Heart left ventricle (tissue), 16 donors: ENCODE measurements around the gene CDK10. TPM values are rescaled to one million over a fixed set of nuclear protein-coding genes. Genes with fewer than 3 reads are reported as not detected.
A peak's percentile ranks its signal among the peaks of the same experiment; 100 is the strongest.

ENCODE experiments used
- ATAC-seq, 4 donors: fragments of 200-7000 bp; cut with Tn5 transposase; one replicate each; pipeline ENCODE4 v1.9.1; 2020 to 2022; ENCODE audit warnings: moderate library complexity in 4 of 4, mild to moderate bottlenecking in 3 of 4, moderate number of reproducible peaks in 1 of 4
- DNase-seq, 5 donors: peaks; one replicate each; pipeline ENCODE4 v3.0.0-alpha.2; 2020
- H3K27ac ChIP-seq, 12 donors: fragments of 200-600 bp; sonication (generic) in 4 of 12; one replicate each; pipeline versions ENCODE4 v1.5.0 to v1.8.0; 2016 to 2022; ENCODE audit warnings: mild to moderate bottlenecking in 2 of 12
- H3K27me3 ChIP-seq, 9 donors: fragments of 200-600 bp; sonication (generic) in 2 of 9; one replicate each; pipeline versions ENCODE4 v1.5.1 to v1.8.0; 2016 to 2022; ENCODE audit warnings: mild to moderate bottlenecking in 3 of 9
- H3K36me3 ChIP-seq, 9 donors: fragments of 200-600 bp; sonication (generic) in 2 of 9; one replicate each; pipeline versions ENCODE4 v1.5.0 to v1.8.0; 2018 to 2022; ENCODE audit warnings: mild to moderate bottlenecking in 2 of 9
- H3K4me1 ChIP-seq, 12 donors: fragments of 200-600 bp; sonication (generic) in 4 of 12; one replicate each; pipeline versions ENCODE4 v1.5.0 to v1.8.0; 2016 to 2022; ENCODE audit warnings: mild to moderate bottlenecking in 3 of 12
- H3K4me3 ChIP-seq, 12 donors: fragments of 200-600 bp; sonication (generic) in 4 of 12; one replicate each; pipeline versions ENCODE4 v1.5.0 to v1.8.0; 2017 to 2022; ENCODE audit warnings: mild to moderate bottlenecking in 9 of 12, moderate library complexity in 4 of 12
- H3K9me3 ChIP-seq, 12 donors: fragments of 200-600 bp; sonication (generic) in 4 of 12; one replicate each; pipeline versions ENCODE4 v1.5.0 to v1.8.0; 2016 to 2022; ENCODE audit warnings: mild to moderate bottlenecking in 1 of 12
- POLR2A ChIP-seq, 2 donors: fragments of 450-650 bp; IDR thresholded peaks; one replicate each; pipeline ENCODE4 v1.6.1; 2017; ENCODE audit warnings: antibody characterized with exemption in 2 of 2, mild to moderate bottlenecking in 2 of 2, moderate library complexity in 2 of 2
- WGBS, 4 donors: extraction: QIAGEN DNeasy Blood & Tissue Kit in 2 of 4; methylation state at CpG; one replicate each; pipeline versions ENCODE4 v1.1.5 to v1.1.7; 2013 to 2018; 5-methylcytosine and 5-hydroxymethylcytosine counted together
- intact Hi-C, 10 donors: fragments of 100-400 bp; cut with DNase I; formaldehyde crosslinking; loops; one replicate each; pipeline versions ENCODE4 v1.11.1 to v1.14.2; 2022
- polyA plus RNA-seq, 2 donors: library from polyadenylated mRNA; stranded (reverse); fragments of 200-250 nt; gene quantifications; one replicate each; pipeline ENCODE4 v1.2.3, GENCODE V29; 2013
- total RNA-seq, 9 donors: library from RNA; depleted of rRNA in 2 of 9; stranded (reverse); fragments of >200 nt in 2 of 9; fragmentation: NEBNext Ultra II Directional in 3 of 9; extraction: Animal tissue kit (Norgen Biotek cat#: 25700) in 3 of 9; gene quantifications; one replicate each; pipeline versions ENCODE4 v1.1.0 to v1.2.4, GENCODE V29; 2016 to 2023
- TF ChIP-seq, protein P1 (sequence below), 12 donors: fragments of 200-600 bp; sonication (generic) in 4 of 12; IDR thresholded peaks; one replicate each; pipeline versions ENCODE4 v1.5.0 to v1.8.0; 2018 to 2022; ENCODE audit warnings: antibody characterized with exemption in 12 of 12, mild to moderate bottlenecking in 5 of 12
- donor health status: ischemic (EF 13 %, LVEDD 7.1; RV severe dilation, severe dysfunction).
- donor health status: healthy with polysubstance abuse.
- donor health status: DM: no; HTN: yes; CAD: no.
- donor health status: DM: no; HTN: no; CAD: no.
- donor health status: ischemic (EF 25% LVEDD 6.9; RV normal size, moderate dysfunction).
- donor health status: ischemic (EF 25% LVEDD 5.7; RV mildly dilated, moderate dysfunction).
- donor health status: healthy.
- donor health status: DM: yes; HTN: yes; CAD: no.
- donor health status: ischemic (EF 35%, LVEDD 5.7; RV mildly dilated, moderate dysfunction).
- donor health status: nonischemic (EF 11% LVEDD 7.7; RV severe dilation, severe dysfunction).
- donor health status: DM: yes; HTN: yes; CAD: no.
- donor health status: PGD.
- donor health status: ischemic (EF 29% LVEDD 5.4; RV normal size, mild dysfunction).
- donor health status: nonischemic (EF 23%, LVEDD 6.1; RV moderate dilation, normal function).

The CDK10 gene
- total and polyA plus RNA-seq, 11 donors = 16.1 to 31.4 (median 21.5) TPM

DNA sequence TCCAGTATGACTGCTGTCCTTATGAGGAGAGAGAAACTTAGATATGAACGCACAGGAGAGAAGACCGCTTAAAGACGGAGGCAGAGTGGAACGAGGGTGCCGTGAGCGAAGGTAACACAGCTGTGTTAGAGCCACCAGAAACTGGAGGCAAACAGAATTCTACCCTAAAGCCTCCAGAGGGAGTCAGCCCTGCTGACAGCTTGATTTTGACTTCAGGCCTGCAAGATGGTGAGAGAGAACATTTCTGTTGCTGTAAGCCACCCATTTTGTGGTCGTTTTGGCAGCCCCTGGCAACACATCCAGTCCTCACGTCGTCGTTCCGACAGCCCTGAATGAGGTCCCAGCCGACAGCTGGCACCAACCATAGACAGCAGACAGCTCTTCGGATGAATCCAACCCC lies 17.8 kb downstream of the CDK10 start:
- H3K4me3 ChIP-seq = no peak overlapping the region
- TF ChIP-seq, protein P1, sequence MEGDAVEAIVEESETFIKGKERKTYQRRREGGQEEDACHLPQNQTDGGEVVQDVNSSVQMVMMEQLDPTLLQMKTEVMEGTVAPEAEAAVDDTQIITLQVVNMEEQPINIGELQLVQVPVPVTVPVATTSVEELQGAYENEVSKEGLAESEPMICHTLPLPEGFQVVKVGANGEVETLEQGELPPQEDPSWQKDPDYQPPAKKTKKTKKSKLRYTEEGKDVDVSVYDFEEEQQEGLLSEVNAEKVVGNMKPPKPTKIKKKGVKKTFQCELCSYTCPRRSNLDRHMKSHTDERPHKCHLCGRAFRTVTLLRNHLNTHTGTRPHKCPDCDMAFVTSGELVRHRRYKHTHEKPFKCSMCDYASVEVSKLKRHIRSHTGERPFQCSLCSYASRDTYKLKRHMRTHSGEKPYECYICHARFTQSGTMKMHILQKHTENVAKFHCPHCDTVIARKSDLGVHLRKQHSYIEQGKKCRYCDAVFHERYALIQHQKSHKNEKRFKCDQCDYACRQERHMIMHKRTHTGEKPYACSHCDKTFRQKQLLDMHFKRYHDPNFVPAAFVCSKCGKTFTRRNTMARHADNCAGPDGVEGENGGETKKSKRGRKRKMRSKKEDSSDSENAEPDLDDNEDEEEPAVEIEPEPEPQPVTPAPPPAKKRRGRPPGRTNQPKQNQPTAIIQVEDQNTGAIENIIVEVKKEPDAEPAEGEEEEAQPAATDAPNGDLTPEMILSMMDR (IDR thresholded peaks at IDR 0.05) = no peak
- TF ChIP-seq POLR2A (IDR thresholded peaks at IDR 0.05) = no peak
- no peak overlapping the region for H3K27ac ChIP-seq
- H3K36me3 ChIP-seq = peaks cover 0 to 8% (median 0%) of the 10 kb centered on the region in 9 donors
- DNase-seq (peak in 1 of 5 donors; percentile 9), ATAC-seq (no peak)
- intact Hi-C loops = loop anchor here in 6 of 10 donors (2.0 to 10.0 kb wide), 8 partner anchors 47 to 168 kb away; partner anchors contain the start of genes CHMP1A (in 1 of the 6), SPATA33 (in 1 of the 6) and TCF25 (in 1 of the 6)
- no peaks in the 10 kb centered on the region for H3K9me3 ChIP-seq
- H3K4me1 ChIP-seq = peaks cover 6 to 33% (median 24%) of the 10 kb centered on the region in 12 donors
- WGBS, 4 donors = 74 to 78% (median 77%) methylated on average over 12 to 13 of the region's 13 CpGs
- no peaks in the 10 kb centered on the region for H3K27me3 ChIP-seq

DNA sequence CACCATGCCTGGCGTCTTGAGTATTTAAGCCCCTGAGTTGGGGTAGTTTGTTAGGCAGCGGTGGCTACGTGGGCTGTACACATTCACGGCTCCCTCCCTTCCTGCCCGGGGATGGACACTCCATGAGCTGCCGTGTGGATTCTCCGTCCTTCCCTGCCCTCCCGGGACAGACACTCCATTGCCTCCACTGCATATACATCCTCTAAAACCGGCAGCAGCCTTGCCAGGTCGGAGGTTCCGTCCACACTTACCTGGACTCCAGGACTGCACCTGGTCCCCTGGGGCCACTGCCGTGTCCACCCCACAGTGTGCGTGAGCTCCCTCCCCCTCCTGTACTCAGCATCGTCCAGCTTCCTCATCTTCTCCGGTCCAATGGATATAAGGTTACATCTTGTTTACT lies 18.5 kb downstream of the CDK10 start:
- ATAC-seq (no peak), DNase-seq (peak in 1 of 5 donors; percentile 28)
- H3K4me3 ChIP-seq = no peak overlapping the region
- WGBS, 4 donors = 65 to 71% (median 69%) methylated on average over 15 of the region's 15 CpGs
- H3K4me1 ChIP-seq = peaks cover 6 to 27% (median 19%) of the 10 kb centered on the region in 12 donors
- H3K27me3 ChIP-seq = no peaks in the 10 kb centered on the region
- TF ChIP-seq, protein P1 (IDR thresholded peaks at IDR 0.05) = no peak
- no peak for TF ChIP-seq POLR2A (IDR thresholded peaks at IDR 0.05)
- H3K27ac ChIP-seq = no peak overlapping the region
- no peaks in the 10 kb centered on the region for H3K9me3 ChIP-seq
- peaks cover 0 to 8% (median 0%) of the 10 kb centered on the region in 9 donors for H3K36me3 ChIP-seq
- intact Hi-C loops = loop anchor here in 7 of 10 donors (2.0 to 10.0 kb wide), 6 partner anchors 82 to 160 kb away; no protein-coding TSS in a partner anchor

DNA sequence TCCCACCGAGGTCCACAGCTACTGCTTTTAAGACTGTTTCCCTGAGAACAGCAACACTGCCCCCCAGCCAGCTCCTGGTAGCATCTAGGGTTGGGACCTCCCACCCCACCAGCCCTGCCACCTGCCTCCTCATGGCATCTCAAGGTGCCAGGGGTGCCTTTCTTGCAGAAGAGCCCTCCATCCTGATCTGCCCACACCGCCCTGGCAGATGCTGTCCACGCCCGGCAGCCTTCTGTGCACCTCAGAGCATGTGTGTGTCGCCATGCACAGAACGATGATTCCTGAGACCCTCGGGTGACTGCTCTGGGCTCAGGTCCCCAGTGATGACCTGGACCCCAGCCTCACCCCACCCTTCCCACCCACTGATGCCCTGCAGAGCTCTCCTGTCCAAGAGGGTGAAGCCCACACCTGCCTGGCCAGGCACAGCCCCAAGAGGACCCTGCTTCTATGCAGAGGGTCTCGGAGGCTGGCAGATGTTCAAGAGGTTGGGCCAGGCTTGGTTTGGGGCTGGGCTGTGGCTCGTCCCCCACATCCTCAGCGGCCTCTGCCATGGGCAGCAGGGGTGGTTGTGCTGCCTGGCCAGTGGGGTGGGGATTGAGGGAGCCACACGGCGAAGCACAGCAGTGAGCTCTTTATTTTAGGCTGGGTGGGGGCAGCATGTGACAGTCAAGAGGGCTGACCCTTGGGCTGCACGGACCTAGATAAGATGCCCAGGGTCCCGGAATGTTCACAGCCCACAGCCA lies 20.2 kb downstream of the CDK10 start:
- peaks cover 0 to 16% (median 6%) of the 10 kb centered on the region in 12 donors for H3K4me1 ChIP-seq
- no peak for TF ChIP-seq POLR2A (IDR thresholded peaks at IDR 0.05)
- TF ChIP-seq, protein P1 (IDR thresholded peaks at IDR 0.05) = no peak
- DNase-seq (peak in 1 of 5 donors; percentile 28), ATAC-seq (no peak)
- intact Hi-C loops = loop anchor here in 9 of 10 donors (2.0 to 10.0 kb wide), 7 partner anchors 81 to 158 kb away; no protein-coding TSS in a partner anchor
- 70 to 79% (median 77%) methylated on average over 10 to 14 of the region's 14 CpGs for WGBS, 4 donors
- no peak overlapping the region for H3K27ac ChIP-seq
- H3K9me3 ChIP-seq = no peaks in the 10 kb centered on the region
- no peak overlapping the region for H3K4me3 ChIP-seq
- H3K36me3 ChIP-seq = peaks cover 0 to 8% (median 0%) of the 10 kb centered on the region in 9 donors
- H3K27me3 ChIP-seq = no peaks in the 10 kb centered on the region

DNA sequence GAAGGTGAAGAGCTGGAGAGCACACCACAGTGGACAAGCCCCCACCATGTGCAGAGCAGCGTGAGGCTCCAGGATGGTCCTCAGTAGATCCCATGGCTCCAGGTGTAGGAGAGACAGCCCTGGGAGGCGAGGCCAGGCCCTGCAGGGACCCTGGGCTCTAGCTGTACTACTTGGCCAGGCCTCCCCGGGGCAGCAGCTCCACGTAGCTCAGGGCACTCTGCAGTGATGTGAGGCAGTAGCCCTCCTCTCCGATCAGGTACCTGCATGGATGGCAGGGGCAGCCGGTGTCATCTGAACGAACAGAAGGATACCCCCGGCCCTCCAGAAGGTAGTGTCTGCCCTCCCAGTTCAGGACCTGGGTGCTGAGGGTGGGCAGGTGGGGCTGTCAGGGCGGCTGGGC lies 21.2 kb downstream of the CDK10 start:
- peaks cover 0 to 8% (median 0%) of the 10 kb centered on the region in 9 donors for H3K36me3 ChIP-seq
- intact Hi-C loops = loop anchor here in 9 of 10 donors (2.0 to 10.0 kb wide), 7 partner anchors 80 to 157 kb away; no protein-coding TSS in a partner anchor
- DNase-seq = no peak

More for the DNA sequence above, 21.2 kb downstream of the CDK10 start:
- no peak overlapping the region for H3K4me3 ChIP-seq
- 87 to 93% (median 91%) methylated on average over 6 to 9 of the region's 9 CpGs for WGBS, 4 donors
- H3K27ac ChIP-seq = no peak overlapping the region
- TF ChIP-seq, protein P1 (IDR thresholded peaks at IDR 0.05) = no peak
- no peak for TF ChIP-seq POLR2A (IDR thresholded peaks at IDR 0.05)
- peaks cover 0 to 21% (median 5%) of the 10 kb centered on the region in 12 donors for H3K4me1 ChIP-seq
- H3K9me3 ChIP-seq = no peaks in the 10 kb centered on the region
- ATAC-seq = no peak
- peaks cover 0 to 4% (median 0%) of the 10 kb centered on the region in 9 donors for H3K27me3 ChIP-seq
